HG03342 (cell line): ENCODE results near the gene CEACAM19.
"Not testable (repeated sequence)": the region's sequence is repeated elsewhere in the genome, so short reads cannot be mapped to it uniquely, and the experiment has no call there.

Experiments
- ATAC-seq: cut with Tn5 transposase; IDR thresholded peaks from one replicate; pipeline ENCODE4 v1.9.1; 2021; ENCODE audit warnings: mild to moderate bottlenecking, moderate library complexity; ENCODE audit not compliant: unreplicated experiment

CEACAM19 gene

GRCh38 chr19:44645407-44646048 is 25.8 kb upstream of the CEACAM19 start:
- no peak for ATAC-seq

DNA sequence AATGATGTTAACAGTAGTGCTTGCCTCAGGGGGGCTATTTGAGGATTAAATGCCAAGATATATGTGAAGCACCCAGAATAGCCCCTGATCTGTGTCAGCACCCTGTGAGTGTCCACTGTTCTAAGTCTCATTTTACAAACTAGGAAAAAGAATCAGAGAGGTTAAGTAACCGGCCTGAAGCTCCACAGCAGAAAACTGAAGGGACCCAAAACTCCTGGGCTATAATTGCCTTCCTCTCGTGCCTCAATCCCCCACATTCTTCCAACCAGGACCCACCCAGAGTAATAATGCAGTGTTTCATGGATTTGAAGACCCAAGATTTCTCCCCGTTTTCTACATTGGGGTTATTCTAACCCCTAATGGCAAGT is 25.2 kb upstream of the CEACAM19 start:
- ATAC-seq = no peak

- no peak for ATAC-seq
Measured at GRCh38 chr19:44647144-44647543, 24.1 kb upstream of the CEACAM19 start.

DNA sequence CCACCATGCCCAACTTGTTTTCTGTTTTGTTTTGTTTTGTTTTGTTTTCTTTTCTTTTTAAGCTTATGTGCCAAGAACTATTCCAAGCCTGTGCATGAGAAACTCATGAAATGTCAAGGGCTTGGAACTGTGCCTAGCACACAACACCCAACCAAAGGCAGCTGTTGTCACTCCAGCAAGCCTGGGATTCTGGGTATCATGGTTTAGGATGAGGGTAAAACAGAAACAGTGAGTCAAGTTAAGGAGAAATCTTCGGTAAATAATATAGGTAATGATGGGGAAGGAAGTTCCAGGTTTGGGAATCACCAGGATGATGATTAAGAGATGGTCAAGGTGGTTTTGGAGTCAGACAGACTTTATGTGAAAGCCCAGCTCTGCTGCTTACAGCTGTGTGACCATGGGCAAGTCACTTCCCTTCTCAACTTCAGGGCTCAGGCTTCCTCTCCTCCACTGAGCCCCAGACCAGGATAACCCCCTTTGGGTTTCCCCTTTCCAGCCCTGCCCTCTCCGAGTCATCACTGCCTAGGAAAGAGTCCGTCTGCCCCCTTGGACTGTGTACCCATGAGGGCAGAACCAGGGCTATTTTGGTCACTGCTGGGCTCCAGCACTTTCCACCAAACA is 22.5 kb upstream of the CEACAM19 start:
- ATAC-seq = no peak

DNA sequence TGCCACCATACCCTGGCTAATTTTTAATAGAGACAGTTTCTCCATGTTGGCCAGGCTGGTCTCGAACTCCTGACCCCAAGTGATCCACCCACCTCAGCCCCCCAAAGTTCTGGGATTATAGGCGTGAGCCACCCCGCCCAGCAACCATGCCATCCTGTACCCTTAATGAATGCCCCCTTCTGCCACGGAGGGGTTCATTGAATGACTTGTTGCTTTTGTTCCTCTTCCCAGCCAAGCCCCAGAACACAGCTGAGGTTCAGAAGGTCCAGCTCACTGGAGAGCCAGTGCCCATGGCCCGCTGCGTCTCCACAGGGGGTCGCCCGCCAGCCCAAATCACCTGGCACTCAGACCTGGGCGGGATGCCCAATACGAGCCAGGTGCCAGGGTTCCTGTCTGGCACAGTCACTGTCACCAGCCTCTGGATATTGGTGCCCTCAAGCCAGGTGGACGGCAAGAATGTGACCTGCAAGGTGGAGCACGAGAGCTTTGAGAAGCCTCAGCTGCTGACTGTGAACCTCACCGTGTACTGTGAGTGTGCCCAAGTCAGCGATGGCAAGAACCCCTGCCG is 21.6 kb upstream of the CEACAM19 start:
- no peak for ATAC-seq

- ATAC-seq = no peak
Measured at GRCh38 chr19:44653343-44653742, 17.9 kb upstream of the CEACAM19 start.

DNA sequence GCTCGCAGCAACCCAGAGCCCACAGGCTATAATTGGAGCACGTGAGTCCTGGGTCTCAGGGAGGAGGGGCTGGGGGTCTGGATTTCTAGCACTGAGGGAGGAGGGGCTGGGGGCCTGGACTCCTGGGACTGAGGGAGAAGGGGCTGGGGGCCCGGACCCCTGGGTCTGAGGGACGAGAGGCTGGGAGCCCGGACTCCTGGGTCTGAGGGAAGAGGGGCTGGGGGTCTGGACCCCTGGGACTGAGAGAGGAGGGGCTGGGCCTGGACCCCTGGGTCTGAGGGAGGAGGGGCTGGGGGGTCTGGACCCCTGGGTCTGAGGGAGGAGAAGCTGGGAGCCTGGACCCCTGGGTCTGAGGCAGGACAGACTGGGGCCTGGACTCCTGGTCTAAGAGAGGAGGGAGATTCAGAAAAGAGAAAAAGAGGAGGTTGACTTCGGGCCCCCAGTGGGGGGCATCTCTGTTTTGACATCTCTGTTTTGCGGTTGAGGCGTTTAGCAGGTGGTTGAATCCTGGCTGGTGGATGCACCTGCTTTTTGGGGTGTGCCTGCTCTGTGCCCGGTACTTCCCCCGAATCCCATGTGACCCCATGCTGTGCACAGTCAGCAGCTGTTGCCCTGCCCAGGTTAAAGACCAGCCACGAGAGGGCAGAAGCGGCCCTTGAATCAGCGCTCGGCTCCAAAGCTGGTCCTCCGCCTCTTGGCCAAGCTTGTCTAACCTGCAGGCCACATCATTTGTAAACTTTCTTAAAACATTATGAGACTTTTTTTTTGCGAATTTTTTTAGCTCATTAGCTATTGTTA is 17.1 kb upstream of the CEACAM19 start:
- no peak for ATAC-seq

- no peak for ATAC-seq
Measured at GRCh38 chr19:44657211-44657921, 13.9 kb upstream of the CEACAM19 start.

GRCh38 chr19:44658069-44658733 is 13.1 kb upstream of the CEACAM19 start:
- ATAC-seq = no peak

DNA sequence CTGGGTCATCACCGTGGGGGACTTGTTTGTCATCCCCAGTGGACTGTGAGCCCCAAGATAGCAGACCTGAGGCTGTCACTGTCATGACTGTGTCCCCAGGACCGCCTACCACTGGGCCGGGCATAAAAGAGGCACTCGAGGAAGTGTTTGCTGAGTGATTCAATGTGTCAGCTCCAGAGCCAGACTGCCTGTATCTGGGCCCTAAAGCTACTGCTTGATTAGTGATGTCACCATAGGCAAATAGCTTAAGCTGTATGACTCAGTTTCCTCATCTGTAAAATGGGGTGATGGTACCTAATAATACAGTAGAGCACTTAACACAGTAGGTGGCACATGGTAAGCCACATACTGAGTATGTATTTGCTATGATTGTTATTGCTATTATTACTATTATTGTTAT is 11.2 kb upstream of the CEACAM19 start:
- ATAC-seq = no peak

- ATAC-seq = no peak
Measured at GRCh38 chr19:44661205-44661604, 10.1 kb upstream of the CEACAM19 start.

DNA sequence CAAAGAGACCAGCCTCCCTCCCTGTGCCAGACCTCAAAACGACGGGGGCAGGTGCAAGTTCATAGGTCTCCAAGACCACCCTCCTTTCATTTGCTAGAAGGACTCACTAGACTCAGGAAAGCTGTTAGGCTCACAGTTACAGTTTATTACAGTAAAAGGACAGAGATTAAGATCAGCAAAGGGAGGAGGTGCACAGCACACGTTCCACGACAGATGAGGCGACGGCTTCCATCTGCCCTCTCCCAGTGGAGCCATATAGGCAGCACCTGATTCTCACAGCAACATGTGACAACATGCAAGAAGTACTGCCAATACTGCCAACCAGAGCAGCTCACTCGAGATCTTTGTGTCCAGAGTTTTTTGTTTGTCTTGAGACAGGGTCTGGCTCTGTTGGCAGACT is 9.4 kb upstream of the CEACAM19 start:
- no peak for ATAC-seq

DNA sequence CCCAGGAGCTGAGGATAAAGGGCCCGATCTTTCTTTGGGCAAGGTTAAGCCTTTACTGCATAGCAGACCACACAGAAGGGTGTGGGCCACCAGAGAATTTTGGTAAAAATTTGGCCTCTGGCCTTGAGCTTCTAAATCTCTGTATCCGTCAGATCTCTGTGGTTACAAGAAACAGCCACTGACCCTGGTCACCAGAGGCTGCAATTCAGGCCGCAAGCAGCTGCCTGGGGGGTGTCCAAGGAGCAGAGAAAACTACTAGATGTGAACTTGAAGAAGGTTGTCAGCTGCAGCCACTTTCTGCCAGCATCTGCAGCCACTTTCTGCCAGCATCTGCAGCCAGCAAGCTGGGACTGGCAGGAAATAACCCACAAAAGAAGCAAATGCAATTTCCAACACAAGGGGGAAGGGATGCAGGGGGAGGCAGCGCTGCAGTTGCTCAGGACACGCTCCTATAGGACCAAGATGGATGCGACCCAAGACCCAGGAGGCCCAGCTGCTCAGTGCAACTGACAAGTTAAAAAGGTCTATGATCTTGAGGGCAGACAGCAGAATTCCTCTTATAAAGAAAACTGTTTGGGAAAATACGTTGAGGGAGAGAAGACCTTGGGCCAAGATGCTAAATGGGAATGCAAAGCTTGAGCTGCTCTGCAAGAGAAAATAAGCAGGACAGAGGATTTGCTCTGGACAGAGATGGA is 8.4 kb upstream of the CEACAM19 start:
- no peak for ATAC-seq

DNA sequence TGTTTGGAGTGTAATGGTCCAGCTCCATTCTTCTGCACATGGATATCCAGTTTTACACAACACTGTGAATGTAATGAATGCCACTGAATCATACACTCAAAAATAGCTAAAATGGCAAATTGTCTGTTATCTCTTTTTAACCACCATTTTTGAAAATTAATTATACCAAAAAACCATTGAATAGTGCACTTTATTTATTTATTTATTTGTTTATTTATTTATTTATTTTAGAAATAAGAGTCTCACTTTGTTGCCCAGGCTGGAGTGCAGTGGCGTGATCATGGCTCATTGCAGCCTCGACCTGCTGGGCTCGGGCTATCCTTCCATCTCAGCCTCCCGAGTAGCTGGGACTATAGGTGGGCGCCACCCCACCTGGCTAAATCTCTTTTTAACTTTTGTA is 7.3 kb upstream of the CEACAM19 start:
- ATAC-seq = no peak

DNA sequence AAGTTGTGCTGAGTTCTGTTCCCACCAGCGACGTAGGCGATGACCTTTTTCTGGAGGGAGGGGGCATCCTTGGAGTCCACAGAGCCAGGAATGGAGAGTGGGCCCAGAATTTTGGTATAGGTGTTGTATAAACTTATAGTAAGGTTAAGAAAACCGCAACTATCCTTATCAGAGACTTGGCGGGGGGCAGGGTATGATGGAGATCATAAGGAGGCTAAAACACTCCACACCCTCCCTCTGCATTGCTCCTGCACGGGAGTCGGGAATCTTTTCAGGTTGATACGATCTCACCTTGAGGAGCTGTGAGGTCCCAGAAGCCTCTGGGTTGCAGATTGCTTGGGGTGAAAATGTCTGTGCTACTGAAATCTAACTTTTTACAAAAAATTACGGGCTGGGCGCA is 6.3 kb upstream of the CEACAM19 start:
- ATAC-seq = no peak

- ATAC-seq = no peak
Measured at GRCh38 chr19:44666852-44667556, 4.3 kb upstream of the CEACAM19 start.

- ATAC-seq = no peak
Measured at GRCh38 chr19:44668985-44669764, 2.1 kb upstream of the CEACAM19 start.

- not testable (repeated sequence) for ATAC-seq
Measured at GRCh38 chr19:44670027-44670426, 1.3 kb upstream of the CEACAM19 start.

GRCh38 chr19:44672226-44672625 is 944 bp downstream of the CEACAM19 start:
- no peak for ATAC-seq
